Liver (tissue), 3 donors: ENCODE results near the gene WDR1.

ENCODE experiments used
- EGR1 ChIP-seq, 2 donors: IDR thresholded peaks; 2 replicates each; pipeline ENCODE4 v1.6.1; 2016 to 2018; ENCODE audit warnings: antibody characterized with exemption in 2 of 2, low read depth in 2 of 2
- FOXA2 ChIP-seq: IDR thresholded peaks from 2 replicates; pipeline ENCODE4 v1.6.1; 2016; ENCODE audit warnings: antibody characterized with exemption
- GABPA ChIP-seq, 2 donors: IDR thresholded peaks in 1 of 2; conservative IDR thresholded peaks in 1 of 2; 2 replicates each; pipeline ENCODE4 v1.6.1; 2016; ENCODE audit warnings: antibody characterized with exemption in 2 of 2, mild to moderate bottlenecking in 1 of 2, moderate library complexity in 1 of 2
- JUND ChIP-seq, 2 donors: IDR thresholded peaks; 2 replicates each; pipeline ENCODE4 v1.6.1; 2016; ENCODE audit warnings: antibody characterized with exemption in 2 of 2
- RAD21 ChIP-seq, 2 donors: IDR thresholded peaks; 2 replicates each; pipeline ENCODE4 v1.6.1; 2016; ENCODE audit warnings: antibody characterized with exemption in 2 of 2, mild to moderate bottlenecking in 2 of 2
- RXRA ChIP-seq, 2 donors: IDR thresholded peaks; 2 replicates each; pipeline ENCODE4 v1.6.1; 2017 to 2018; ENCODE audit warnings: antibody characterized with exemption in 2 of 2, mild to moderate bottlenecking in 1 of 2
- TAF1 ChIP-seq: conservative IDR thresholded peaks from 2 replicates; pipeline ENCODE4 v1.6.1; 2016; ENCODE audit warnings: antibody characterized with exemption, mild to moderate bottlenecking
- YY1 ChIP-seq: IDR thresholded peaks from 2 replicates; pipeline ENCODE4 v1.6.1; 2016; ENCODE audit warnings: antibody characterized with exemption, mild to moderate bottlenecking
- TF ChIP-seq, protein P1 (sequence below): fragments of 150-350 bp; IDR thresholded peaks from 2 replicates; pipeline ENCODE4 v1.5.1; 2017; ENCODE audit warnings: improper control_type of control experiment, low read depth, low read length; ENCODE audit not compliant: missing input control
- TF ChIP-seq, protein P2 (sequence below): IDR thresholded peaks from 2 replicates; pipeline ENCODE4 v1.6.1; 2016; ENCODE audit warnings: antibody characterized with exemption
- TF ChIP-seq, protein P3 (sequence below): IDR thresholded peaks from 2 replicates; pipeline ENCODE4 v1.6.1; 2016; ENCODE audit warnings: antibody characterized with exemption
- TF ChIP-seq, protein P4 (sequence below): IDR thresholded peaks from 2 replicates; pipeline ENCODE4 v1.6.1; 2016; ENCODE audit warnings: antibody characterized with exemption, mild to moderate bottlenecking
- TF ChIP-seq, protein P5 (sequence below): IDR thresholded peaks from 2 replicates; pipeline ENCODE4 v1.6.1; 2016; ENCODE audit warnings: antibody characterized with exemption
- donor health status: healthy.
- donor health status: healthy.

DNA sequence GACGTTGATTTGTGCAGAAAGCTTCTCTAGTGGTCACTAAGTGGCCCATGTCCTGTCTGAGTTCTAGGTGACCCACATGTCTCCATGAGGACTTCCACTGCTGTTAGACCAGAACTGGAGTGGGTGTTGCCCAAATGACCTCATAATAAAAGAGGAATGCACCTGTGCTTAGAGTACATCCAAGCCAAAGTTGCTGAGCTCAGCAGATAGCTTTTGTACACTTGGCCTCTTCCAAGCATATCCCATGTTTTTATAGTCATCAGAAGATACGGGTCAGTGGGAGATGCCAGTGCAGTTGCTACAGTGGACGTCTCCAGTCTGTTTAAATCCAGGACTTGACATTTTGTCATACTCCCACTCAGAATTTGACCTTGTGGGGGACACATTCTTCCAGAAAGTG lies 37.6 kb upstream of the WDR1 start:
- TF ChIP-seq, protein P1, sequence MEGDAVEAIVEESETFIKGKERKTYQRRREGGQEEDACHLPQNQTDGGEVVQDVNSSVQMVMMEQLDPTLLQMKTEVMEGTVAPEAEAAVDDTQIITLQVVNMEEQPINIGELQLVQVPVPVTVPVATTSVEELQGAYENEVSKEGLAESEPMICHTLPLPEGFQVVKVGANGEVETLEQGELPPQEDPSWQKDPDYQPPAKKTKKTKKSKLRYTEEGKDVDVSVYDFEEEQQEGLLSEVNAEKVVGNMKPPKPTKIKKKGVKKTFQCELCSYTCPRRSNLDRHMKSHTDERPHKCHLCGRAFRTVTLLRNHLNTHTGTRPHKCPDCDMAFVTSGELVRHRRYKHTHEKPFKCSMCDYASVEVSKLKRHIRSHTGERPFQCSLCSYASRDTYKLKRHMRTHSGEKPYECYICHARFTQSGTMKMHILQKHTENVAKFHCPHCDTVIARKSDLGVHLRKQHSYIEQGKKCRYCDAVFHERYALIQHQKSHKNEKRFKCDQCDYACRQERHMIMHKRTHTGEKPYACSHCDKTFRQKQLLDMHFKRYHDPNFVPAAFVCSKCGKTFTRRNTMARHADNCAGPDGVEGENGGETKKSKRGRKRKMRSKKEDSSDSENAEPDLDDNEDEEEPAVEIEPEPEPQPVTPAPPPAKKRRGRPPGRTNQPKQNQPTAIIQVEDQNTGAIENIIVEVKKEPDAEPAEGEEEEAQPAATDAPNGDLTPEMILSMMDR: no peak
- TF ChIP-seq, protein P2, sequence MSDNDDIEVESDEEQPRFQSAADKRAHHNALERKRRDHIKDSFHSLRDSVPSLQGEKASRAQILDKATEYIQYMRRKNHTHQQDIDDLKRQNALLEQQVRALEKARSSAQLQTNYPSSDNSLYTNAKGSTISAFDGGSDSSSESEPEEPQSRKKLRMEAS: no peak
- TF ChIP-seq, protein P3, sequence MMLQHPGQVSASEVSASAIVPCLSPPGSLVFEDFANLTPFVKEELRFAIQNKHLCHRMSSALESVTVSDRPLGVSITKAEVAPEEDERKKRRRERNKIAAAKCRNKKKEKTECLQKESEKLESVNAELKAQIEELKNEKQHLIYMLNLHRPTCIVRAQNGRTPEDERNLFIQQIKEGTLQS: no peak
- TF ChIP-seq RAD21 (IDR thresholded peaks at IDR 0.05) (no peak), JUND (IDR thresholded peaks at IDR 0.05) (no peak), EGR1 (IDR thresholded peaks at IDR 0.05; ENCODE audit: low read depth in 2 of 2) (no peak), GABPA (IDR thresholded peaks at IDR 0.05 in 1 of 2, conservative IDR thresholded peaks at IDR 0.05 in 1 of 2) (no peak), RXRA (IDR thresholded peaks at IDR 0.05) (no peak), TAF1 (no peak), FOXA2 (no peak), YY1 (no peak)
- TF ChIP-seq, protein P4, sequence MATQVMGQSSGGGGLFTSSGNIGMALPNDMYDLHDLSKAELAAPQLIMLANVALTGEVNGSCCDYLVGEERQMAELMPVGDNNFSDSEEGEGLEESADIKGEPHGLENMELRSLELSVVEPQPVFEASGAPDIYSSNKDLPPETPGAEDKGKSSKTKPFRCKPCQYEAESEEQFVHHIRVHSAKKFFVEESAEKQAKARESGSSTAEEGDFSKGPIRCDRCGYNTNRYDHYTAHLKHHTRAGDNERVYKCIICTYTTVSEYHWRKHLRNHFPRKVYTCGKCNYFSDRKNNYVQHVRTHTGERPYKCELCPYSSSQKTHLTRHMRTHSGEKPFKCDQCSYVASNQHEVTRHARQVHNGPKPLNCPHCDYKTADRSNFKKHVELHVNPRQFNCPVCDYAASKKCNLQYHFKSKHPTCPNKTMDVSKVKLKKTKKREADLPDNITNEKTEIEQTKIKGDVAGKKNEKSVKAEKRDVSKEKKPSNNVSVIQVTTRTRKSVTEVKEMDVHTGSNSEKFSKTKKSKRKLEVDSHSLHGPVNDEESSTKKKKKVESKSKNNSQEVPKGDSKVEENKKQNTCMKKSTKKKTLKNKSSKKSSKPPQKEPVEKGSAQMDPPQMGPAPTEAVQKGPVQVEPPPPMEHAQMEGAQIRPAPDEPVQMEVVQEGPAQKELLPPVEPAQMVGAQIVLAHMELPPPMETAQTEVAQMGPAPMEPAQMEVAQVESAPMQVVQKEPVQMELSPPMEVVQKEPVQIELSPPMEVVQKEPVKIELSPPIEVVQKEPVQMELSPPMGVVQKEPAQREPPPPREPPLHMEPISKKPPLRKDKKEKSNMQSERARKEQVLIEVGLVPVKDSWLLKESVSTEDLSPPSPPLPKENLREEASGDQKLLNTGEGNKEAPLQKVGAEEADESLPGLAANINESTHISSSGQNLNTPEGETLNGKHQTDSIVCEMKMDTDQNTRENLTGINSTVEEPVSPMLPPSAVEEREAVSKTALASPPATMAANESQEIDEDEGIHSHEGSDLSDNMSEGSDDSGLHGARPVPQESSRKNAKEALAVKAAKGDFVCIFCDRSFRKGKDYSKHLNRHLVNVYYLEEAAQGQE: no peak
- TF ChIP-seq, protein P5, sequence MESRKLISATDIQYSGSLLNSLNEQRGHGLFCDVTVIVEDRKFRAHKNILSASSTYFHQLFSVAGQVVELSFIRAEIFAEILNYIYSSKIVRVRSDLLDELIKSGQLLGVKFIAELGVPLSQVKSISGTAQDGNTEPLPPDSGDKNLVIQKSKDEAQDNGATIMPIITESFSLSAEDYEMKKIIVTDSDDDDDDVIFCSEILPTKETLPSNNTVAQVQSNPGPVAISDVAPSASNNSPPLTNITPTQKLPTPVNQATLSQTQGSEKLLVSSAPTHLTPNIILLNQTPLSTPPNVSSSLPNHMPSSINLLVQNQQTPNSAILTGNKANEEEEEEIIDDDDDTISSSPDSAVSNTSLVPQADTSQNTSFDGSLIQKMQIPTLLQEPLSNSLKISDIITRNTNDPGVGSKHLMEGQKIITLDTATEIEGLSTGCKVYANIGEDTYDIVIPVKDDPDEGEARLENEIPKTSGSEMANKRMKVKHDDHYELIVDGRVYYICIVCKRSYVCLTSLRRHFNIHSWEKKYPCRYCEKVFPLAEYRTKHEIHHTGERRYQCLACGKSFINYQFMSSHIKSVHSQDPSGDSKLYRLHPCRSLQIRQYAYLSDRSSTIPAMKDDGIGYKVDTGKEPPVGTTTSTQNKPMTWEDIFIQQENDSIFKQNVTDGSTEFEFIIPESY: no peak
